Iris pigment epithelial cell (primary cell): ENCODE data around the gene ZNF775.
"Not testable (repeated sequence)": the region's sequence is repeated elsewhere in the genome, so short reads cannot be mapped to it uniquely, and the experiment has no call there.

Experiments
- DNase-seq: peaks from one replicate; pipeline ENCODE4 v3.0.0-alpha.2; 2011; ENCODE audit warnings: low read depth

ZNF775 gene

DNA sequence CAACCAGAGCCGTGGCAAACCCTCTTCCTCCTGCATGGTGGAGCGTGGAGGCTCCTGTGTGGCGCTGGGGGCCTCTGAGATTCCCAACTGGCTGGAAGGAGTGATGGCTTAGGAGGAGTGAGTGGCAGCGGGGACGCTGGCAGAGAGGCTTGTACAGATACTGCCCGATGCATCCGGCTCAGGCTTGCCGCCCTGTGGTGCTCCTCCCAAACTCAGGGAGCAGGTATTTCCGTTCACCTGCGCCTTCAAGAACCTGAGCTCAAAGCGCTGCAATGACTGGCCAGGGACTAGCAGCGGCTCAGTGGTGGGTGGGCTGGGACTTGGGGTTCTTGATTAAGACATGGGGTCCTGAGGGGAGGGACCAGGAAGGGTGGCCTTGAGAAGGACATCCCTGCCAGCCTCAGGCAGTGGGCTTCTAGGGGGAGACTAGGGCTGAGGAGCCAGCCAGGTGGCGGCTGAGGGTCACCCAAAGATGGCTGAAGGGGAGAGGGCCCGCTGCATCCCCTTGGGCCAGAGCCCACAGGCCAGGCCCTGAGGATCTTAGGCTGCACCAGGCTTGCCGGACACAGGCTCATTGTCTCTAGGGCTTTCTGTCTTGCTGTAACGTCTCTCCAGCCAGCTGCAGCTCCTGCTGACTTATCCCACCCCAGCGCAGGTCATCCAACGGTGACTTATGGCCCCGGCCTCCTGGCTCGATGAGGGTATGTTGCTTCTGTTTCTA lies 3.2 kb downstream of the ZNF775 start:
- DNase-seq = no peak

DNA sequence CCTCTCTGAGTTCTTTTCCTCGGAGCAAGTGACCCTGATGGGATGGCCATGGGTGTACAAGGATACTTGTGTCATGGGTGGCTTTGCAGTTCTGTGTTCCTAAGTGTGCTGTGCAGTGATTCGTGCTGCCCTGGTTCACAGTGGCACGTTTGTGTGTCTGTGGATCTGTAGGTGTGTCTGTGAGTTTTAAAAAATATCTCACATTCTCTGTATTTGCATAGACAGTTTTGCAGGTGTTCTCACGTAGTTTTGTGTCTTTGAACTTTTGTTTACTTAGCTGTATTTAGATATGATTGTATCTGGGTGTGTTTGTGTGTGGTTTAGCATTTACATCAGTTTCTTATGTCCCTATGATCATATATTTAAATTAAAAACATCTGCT lies 3.7 kb downstream of the ZNF775 start:
- DNase-seq = no peak

DNA sequence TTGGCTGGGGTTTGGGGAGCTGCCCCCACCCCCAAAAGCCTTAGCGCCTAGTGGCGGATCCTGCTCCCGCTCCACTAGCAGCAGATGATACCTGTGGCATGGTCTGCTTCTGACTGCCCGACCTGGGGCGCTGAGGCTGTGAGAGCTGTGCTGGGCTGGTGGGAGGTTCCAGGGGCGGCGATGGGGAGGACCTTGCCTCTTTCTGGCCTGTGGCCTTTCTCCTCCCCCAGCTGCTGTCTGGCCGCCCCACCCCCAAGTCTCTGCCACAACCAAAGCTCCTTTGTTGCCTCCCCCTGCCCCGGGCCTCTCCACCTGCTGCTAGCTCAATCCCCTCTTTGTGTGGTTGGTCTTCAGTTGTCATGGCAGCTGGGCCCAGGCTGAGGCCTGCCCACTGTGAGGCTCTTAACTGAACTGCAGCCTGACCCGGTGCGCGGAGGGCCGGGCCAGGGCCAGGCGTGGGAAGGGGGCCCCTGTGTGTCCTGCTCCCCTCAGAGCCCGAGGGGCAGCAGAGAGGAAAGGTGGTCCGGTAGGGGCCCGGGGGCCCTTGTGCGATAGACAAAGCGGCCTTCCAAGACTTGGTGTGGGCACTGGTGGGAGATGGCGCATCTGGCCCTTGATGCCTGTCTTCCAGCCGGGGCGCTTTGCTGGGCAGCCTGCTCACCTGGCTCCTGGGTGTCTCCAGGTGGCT lies 4.7 kb downstream of the ZNF775 start:
- DNase-seq = no peak

GRCh38 chr7:150384406-150385301 lies 5.5 kb downstream of the ZNF775 start:
- DNase-seq = no peak

DNA sequence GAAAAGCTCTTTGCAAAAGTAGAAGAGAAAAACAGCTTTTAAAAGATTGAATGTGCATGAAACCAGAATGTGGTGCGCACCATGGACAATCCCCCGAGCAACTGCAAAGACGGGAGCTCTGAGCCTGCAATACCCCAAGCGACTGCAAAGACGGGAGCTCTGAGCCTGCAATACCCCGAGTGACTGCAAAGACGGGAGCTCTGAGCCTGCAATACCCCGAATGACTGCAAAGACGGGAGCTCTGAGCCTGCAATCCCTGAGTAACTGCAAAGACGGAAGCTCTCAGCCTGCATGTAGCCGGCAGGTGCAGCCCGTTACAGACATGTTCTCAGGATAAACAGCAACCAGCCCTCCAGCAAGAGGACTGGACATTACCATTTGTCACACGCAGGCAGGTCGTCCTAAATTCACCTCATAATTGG lies 6.2 kb downstream of the ZNF775 start:
- no peak for DNase-seq

- not testable (repeated sequence) for DNase-seq
Observed at GRCh38 chr7:150385884-150386283, 6.8 kb downstream of the ZNF775 start.

DNA sequence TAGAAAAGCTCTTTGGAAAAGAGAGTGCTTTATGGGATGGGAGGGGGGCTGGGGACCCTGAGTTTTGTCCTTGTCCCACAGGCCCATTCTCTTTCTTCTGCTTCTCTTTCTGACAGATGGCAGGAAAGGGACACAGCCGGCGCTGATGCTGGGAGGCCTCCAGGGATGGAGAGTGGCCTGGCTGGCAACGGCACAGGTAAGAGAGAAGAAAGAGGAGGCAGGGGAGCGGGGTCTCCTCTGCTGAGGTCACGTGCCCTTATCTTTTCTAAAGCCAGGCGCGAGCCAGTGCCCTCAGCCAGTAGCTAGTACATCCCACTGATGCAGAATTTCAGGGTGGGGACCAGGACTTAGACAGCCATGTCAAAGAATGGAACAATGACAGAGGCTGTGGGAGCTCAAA lies 9.2 kb downstream of the ZNF775 start:
- DNase-seq = no peak

- peak; percentile 43 for DNase-seq
Observed at GRCh38 chr7:150388709-150389531, 9.8 kb downstream of the ZNF775 start.

- no peak for DNase-seq
Observed at GRCh38 chr7:150389532-150389816, 10.3 kb downstream of the ZNF775 start.

- DNase-seq = peak; percentile 51
Observed at GRCh38 chr7:150390205-150390604, 11.1 kb downstream of the ZNF775 start.

DNA sequence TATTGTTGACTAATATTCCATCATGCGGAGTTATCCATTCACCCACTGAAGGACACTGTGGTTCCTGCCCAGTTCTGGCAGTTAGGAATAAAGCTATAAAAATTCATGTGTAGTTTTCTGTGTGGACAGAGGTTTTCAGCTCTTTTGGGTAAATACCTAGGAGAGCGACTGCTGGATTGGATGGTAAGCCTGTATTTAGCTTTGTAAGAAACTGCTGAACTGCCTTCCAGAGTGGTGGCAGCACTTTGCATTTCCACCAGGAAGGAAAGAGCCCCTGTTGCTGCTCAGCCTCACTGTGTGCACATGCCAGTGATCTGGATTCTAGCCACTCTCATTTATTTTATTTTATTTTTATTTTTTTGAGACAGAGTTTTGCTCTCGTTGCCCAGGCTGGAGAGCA lies 14.2 kb downstream of the ZNF775 start:
- no peak for DNase-seq

DNA sequence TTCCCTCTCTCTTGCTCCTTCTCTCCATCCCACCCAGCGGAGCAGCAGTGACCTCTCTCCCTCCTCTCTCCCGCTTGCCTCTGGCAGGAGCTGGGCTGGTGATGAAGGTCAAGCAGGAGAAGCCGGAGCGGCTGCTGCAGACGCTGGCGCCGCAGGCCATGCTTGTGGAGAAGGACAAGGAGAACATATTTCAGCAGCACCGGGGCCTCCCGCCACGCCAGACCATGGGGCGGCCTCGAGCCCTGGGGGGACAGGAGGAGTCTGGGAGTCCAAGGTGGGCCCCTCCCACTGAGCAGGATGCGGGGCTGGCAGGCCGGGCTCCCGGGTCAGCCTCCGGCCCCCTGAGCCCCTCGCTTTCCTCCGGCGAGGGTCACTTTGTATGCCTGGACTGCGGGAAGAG lies 17.3 kb downstream of the ZNF775 start:
- DNase-seq = no peak

GRCh38 chr7:150396851-150397260 lies 17.7 kb downstream of the ZNF775 start:
- no peak for DNase-seq

- no peak for DNase-seq
Observed at GRCh38 chr7:150397346-150398107, 18.4 kb downstream of the ZNF775 start.

DNA sequence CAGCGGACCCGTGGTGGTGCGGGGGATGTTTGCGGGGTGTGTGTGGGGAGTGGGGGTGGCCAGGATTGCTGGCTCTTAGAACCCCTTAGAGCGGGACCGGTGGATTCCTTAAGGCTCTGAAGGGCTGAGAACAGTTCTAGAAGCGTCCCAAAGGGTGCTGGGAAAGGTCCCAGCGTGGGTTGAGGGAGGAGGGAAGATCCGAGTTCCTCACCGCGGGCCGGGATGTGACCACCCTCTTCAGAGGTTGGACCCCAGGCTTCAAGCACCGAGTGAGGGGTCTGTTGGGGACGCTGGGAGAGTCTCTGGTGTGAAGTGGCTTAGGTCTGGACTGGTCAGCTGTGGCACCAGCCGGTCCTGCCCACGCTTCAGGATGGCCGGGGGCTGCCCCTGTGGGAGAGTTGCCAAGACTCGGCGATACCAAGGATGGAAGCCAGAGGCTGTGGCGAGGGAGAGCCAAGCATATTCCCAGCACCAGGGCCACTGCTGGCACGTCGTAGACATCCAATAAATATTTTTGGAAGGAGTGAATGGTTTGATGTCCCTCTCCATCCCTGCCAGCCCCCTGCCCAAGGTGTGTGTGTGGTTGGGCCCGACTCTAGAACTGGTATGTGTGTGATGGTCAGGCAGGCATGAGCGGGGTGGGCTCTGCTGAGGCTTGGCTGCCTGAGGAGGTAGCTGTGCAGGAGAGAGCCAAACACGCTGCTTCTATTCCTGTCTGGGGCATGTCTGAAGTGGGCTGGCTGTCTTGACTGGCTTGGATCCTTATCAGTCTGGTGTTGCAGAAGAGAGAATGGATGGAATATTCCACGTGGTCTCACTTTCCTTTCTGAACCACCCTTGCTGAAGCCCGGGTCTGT lies 19.2 kb downstream of the ZNF775 start:
- DNase-seq = no peak

- DNase-seq = no peak
Observed at GRCh38 chr7:150398965-150399320, 19.8 kb downstream of the ZNF775 start.

DNA sequence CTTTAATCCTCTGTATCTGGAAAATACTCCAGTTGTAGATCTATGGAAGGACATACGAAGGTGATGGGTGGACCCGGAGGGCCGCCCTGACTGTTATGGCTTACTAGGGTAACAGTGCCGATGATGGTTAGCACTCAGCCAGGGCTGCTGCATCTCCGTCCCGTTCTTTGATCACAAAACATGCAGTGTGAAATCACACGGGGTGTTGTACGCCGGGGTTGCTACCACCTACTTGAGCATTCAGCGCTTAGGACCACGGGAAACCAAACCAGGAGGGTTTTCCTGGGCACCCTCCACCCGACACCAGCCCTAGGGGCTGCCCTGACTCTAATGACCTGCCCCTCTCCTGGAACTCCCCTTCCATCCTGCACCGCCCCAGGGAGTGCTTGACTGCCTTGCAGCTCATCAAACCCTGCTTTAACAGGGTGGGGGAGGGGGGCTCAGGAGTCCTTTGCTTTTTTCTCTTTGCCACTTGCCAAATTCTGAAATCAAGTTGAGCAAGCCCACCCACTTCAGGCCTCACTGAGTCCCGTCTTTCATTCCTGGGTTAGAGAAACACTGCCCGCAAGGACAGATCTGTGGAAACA lies 20.4 kb downstream of the ZNF775 start:
- DNase-seq = no peak

DNA sequence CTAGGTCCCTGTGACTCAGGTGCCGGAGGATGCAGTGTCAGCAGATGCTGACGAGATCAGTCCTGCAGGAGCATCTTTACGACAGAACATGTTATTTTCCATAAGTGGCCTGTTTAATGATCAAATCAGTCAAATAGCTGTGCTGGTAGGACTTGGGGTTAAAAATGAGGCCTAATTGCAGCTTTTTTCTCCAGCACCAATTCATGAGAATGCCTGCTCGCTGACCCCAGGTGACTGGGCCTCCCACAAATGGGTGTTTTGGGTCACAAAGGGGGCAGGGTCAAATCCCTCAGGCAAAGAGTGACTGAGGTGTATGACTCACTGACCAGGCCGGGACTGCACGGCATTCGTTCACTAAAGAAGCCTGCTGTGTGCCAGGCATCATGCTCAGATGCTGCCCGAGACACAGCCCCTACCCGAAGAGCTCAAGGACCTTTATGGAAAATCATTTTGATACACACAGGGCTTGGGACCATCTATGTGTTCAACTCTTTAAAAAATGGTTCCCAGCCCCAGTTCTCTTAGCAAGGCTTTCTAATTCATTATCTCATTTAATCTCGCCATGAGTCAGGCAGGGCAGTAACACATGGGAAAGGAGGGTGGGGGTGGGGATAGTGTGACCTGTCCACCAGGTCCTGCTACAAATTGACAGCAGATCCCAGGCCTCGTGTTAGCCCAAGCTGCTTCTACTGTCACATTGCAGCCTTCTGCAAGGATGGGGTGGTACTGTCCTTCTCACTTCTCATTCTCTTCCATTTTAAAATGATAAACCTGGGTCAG lies 21.1 kb downstream of the ZNF775 start:
- peak; percentile 46 for DNase-seq

- no peak for DNase-seq
Observed at GRCh38 chr7:150400788-150401423, 21.8 kb downstream of the ZNF775 start.
